CD4-positive, alpha-beta T cell treated with Interleukin-6 at 100 ng/mL for 8 hours (primary cell): ENCODE results near the gene CPNE7.

ENCODE experiments used
- DNase-seq: peaks from one replicate; pipeline ENCODE4 v3.0.0-alpha.2; 2020; ENCODE audit warnings: mixed read lengths, low spot score

Gene CPNE7

DNA sequence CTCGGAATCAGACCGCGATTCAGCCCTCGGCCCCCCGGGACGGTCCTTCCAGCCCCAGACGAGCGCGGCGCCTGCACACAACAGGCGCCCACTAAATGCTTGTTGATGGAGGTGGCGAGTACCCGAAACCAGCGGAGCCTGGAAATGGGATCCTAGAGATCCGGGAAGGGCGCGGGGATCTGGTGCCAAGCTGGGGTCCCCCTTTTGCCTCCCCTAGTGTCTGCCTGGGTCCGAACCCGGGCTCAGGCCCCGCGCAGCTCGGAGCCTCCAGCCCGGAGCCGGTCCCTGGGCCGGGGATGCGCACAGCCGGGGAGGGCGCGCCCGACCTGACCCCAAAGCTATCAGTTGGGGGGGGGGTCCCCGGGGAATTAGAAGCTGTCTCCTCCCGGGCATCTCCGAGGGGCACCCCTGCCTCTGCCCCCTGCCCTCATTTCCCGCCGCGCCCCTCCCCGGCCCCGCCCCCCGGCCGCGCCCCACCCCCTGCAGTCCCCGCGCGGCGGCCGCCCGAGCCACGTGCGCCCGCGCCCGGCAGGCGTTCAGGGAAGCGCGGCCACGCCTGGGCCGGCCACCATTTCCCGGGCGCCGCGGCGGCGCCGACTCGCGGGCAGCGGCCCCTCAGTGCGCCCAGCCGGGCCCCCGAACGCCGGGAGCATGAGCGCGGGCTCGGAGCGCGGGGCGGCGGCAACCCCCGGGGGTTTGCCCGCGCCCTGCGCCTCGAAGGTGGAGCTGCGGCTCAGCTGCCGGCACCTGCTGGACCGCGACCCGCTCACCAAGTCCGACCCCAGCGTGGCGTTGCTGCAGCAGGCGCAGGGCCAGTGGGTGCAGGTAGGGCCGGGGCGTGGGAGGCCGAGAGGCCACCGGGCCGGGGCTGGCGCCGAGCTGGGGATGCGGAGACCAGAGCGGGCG is at the start of gene CPNE7:
CPNE7 (plus strand) TSS at position 512 of the 906 bp plus-strand sequence; CDS start at position 652, 140 bp downstream.
- no peak for DNase-seq

DNA sequence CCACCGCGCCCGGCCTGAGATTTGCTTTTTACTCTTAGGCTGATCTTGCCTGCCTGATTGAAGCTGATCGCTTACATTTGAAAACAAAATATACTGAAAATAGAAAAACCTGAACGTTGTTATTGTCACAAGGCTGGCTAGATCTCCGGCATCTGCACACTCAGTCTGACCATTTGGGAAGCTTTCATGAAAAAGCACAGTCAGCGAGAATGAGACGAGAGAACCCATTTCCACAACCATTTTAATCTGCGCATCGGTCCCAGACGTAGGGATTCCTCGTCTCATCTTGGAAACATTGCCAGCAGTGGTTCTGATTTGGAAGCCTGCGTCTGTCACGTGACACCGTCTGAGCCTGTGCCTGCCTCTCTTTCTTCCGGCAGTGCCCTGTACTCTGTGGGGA is 46.5 kb upstream of the CPNE7 start:
- DNase-seq, result no peak

DNA sequence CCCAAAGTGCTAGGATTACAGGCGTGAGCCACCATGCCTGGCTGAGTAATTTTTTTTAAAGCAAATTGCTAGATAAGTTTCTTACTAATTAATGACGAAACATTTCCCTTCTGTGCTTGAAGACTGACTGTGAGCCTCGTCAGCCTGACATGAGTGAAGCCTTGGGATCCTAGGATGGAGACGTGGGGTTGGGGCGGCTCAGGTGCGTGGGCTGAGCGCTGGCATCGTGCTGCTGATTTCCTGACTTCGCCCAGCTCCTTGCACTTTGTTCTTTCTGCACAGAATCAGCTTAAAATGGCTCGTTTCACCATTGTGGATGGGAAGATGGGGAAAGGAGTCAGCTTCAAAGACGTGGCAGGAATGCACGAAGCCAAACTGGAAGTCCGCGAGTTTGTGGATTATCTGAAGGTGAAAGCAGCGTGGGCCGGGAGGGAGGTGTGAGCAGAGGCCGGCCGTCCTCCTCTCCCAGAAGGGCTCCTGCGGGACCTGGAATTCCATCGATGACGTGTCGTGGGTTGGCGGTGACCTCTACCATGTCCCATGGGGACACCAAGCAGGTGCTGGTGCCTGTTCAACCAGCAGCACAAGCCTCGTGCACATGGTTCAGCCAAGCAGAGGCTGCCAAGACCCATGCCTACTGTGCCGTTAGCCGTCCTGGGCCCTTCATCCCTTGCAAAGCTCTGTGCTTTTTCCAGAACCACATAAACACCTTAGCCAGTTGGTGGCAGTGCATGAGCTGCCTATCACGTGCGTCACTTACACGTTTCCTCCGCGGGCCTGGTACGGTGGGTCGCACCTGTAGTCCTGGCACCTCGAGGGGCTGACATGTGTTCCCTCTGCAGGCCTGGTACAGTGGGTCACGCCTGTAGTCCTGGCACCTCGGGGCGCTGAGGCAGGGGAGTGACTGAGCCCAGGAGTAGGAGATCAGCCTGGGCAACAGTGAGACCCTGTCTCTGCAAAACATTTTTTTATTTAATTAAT is 44.9 kb upstream of the CPNE7 start:
- no peak for DNase-seq

DNA sequence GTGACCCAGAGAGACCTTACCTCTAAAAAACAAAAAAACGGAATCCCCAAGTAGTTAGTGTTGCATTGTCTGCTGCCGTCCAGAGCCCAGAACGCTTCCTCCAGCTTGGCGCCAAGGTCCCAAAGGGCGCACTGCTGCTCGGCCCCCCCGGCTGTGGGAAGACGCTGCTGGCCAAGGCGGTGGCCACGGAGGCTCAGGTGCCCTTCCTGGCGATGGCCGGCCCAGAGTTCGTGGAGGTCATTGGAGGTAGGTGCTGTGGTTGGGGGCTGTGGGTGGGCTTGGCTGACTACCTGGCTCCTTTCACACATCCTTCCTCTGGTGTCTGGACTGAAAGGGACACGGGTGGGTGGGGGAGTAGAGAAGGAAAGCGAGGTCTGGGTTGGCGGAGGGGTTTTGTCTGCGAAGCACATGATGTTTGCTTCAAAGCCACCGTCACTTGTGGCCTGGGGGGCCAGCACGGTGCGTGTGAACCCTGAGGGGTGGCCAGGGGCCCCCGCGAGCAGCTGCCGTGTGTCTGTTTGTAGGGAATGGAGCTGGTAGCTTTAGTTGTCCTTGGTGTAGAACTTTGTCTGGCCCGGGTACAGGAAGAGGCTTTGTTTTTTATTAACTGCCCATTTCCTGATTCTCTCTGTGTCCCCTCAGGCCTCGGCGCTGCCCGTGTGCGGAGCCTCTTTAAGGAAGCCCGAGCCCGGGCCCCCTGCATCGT is 43.6 kb upstream of the CPNE7 start:
- DNase-seq, result no peak

DNA sequence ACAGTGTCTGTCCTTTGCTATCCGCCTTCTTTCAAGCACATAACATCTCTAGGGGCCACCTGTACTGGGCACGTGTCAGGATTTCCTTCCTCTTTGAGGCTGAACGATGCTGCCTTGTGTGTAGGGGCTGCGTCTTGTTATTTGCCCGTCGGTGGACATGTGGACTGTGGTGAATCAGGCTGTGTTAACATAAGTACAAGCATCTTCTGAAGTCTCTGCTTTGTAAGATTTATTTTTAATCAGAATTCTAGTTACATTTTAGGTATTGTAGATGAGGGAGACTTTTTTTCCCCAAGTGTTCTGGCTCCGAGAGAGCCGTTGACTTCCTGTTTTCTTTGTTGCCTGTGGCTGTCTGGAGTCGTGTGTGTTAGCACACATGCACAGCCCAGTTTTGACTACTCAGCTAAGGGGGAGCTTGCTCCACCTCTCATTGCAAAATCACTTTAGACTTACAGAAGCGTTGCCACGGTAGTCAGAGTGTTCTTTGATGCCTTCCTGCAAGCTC is 41.3 kb upstream of the CPNE7 start:
- DNase-seq, result peak; percentile 65

DNA sequence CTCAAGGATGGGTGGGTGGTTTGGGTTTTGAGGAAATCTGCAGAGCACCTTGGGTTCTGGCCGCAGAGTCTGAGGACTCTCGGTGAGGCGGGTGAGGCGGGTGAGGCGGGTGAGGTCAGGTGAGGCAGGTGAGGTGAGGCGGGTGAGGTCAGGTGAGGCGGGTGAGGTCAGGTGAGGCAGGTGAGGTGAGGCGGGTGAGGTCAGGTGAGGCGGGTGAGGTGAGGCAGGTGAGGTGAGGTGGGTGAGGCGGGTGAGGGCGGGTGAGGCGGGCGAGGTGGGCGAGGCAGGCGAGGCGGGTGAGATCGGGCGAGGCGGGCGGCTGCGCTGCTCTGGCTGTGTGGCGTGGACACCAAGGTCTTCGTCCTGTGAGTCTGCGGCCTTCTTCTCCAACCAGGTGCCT is 39.2 kb upstream of the CPNE7 start:
- no peak for DNase-seq

DNA sequence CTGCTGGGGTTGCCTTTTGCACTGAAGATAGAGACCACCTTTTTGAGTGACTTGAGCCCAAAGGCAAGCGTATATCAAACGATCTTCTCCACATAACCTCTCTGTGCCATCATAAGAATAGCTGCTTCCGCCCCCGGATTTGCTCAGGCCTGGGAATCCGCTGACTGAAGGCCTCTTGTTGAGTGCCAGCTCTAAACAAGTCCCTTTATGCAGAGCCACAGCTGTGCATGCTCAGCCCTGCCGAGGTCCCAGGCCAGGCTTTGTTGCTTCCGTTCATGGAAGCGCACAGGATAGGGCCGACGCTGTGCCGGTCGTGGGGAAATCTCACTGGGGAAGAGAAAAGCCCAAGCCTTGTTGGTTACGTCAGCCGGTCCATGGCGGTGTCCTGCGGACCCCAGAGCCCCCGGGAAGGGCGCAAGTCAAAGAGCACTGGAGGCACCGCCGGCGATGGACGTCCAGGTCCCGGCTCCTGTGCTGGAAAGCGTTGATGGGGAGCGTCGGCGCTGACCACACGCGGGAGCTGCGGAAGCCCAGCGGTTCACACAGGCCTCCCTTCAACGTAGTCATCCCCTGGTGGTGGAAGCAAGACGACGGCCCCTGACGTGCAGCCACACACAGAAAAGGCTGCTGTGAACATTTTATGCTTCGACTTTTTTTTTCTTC is 38.5 kb upstream of the CPNE7 start:
- no peak for DNase-seq

DNA sequence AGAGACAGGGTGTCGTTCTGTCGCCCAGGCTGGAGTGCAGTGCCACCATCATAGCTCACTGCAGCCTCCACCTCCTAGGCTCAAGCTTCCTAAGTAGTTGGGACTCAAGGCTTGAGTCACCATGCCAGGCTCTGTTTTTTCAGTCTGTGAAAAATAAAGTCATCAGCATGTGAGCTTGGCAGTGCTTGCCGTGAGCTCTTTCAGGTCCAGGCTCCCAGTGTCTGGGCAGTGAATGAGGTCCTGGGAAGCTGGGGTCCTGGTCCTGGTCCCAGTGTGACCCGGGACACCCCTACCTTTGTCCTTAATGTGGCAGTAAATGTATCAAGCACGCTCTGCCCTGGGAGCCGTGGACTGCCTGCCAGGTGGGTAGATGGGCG is 38.0 kb upstream of the CPNE7 start:
- no peak for DNase-seq

DNA sequence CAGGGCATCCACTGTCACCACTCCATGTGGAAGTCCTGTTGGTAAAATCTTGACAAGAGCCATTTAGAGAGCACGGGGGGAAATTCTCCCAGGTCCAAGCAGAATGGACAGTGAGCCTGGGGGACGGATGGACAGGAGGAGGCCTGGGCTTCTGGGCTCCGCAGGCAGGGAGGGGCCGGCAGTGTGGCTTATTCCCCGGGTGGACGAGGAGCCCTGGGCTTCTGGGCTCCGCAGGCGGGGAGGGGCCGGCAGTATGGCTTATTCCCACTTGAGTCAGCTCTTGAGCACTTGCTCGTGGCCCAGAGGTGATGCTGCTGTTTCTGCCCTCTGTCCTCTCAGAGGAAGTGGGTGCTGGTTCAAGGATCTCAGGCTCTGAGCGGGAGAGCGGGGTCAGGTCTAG is 37.3 kb upstream of the CPNE7 start:
- no peak for DNase-seq

DNA sequence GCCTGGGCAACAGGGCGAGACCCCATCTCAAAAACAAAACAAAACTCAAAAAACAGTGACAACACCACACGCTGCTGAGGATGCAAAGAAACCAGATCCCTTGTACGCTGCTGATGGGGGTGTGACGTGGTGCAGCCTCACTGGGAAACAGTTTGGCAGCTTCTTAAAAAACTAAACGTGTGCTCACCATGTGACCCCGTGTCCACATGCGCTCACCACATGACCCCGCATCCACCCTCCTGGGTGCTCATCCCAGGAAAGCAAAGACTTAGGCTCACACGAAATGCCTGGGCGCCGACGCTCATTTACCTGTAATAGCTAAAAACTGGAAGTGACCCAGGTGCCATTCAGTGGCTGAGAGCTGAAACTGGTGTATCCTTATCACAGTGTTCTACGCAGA is 35.0 kb upstream of the CPNE7 start:
- DNase-seq, result no peak

DNA sequence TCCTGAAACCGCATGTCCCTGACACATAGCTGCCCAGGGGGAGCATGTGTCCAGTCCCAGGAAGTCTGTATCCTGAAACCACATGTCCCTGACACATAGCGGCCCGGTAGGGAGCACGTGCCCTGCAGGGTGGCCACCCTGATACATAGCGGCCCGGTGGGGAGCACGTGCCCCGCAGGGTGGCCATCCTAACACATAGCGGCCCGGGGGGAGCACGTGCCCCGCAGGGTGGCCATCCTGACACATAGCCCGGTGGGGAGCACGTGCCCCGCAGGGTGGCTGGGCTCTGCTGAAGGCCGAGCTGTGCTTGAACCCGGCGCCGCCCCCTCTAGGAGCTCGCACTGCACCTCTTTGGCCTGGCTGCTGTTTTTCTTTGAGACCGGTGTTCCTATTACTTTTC is 33.8 kb upstream of the CPNE7 start:
- no peak for DNase-seq

DNA sequence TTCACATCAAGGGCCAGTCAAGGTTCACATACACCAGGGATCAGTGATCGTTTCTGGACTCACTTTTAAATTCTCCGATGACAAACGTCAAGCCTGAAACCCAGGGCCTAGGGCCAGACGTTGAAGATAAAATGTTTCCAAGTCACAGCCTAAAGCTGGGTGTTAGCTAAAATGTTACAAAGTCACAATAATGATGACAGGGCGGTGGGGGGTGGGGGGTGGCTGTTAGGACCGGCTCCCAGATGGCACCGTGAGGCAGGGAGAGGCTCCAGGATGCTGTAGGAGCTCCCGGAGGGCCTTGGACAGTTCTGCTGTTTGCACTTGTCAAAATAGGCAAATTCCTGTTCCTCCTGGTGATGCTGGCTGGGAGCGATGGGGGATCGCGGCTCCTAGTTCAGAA is 31.4 kb upstream of the CPNE7 start:
- no peak for DNase-seq

DNA sequence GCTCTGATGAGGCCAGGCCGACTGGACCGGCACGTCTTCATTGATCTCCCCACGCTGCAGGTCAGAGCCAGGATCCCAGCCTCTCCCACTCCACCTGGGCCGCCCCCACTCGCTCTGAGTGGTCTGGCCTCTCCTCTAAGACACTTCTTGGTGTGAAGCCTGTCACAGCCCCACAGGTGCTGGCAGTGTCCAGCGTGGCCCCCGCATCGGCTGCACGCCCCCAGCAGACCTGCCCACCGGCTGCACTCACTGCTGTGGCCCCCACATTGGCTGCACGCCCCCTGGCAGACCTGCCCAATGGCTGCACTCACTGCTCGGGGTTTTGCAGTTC is 30.9 kb upstream of the CPNE7 start:
- DNase-seq, result no peak

DNA sequence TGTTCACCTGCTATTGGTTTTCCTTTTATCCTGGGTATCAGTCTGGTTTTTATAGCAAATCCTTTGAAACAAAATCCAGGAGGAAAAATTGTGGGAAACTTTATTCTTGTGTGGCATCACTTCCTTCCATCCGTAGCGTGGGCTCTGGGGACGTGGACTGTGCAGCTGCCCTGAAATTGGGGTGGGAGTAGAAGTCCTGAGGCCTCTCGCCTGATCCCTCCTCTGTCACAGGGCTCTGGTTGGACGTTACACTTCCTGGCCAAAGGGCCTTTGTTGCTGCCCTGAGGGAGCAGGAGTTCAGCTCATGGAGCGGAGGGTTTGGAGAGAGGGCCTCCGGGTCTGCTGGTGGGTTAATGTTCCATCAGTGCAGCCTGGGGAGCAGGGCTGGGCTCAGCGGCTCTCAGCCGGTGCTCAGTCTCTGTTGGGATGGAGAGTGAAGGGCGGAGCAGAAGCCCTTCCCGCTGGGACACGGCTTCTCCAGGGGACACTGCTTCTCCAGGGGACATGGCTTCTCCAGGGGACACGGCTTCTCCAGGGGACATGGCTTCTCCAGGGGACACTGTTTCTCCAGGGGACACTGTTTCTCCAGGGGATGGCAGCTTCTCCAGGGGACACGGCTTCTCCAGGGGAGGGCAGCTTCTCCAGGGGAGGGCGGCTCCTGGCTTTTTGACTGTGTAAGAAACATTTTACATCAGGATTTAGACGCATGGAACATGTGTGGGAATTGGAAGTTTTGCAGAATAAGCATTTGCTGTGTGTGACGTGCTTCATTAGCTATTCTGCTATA is 30.3 kb upstream of the CPNE7 start:
- DNase-seq, result no peak

DNA sequence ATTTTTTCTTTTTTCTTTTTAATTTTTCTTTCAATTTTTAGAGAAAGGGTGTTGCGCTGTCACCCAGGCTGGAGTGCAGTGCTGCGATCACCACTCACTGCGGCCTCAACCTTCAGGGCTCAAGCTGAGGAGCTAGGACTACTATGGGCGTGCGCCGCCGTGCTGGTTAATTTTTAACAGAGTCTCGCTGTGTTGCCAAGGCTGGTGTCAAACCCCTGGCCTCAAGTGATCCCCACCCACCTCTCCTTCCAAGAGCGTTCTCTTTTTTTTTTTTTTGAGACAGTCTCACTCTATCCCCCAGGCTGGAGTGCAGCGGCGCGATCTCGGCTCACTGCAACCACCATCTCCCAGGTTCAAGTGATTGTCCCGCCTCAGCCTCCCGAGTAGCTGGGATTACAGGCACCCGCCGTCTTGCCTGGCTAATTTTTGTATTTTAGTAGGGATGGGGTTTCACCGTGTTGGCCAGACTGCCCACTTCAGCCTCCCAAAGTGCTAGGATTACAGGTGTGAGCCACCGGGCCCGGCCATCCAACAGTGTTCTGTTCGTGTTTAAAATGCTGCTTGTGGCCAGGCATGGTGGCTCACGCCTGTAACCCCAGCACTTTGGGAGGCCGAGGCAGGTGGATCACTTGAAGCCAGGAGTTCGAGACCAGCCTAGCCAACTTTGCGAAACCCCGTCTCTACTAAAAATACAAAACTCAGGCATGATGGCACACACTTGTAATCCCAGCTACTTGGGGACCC is 29.6 kb upstream of the CPNE7 start:
- DNase-seq, result no peak

DNA sequence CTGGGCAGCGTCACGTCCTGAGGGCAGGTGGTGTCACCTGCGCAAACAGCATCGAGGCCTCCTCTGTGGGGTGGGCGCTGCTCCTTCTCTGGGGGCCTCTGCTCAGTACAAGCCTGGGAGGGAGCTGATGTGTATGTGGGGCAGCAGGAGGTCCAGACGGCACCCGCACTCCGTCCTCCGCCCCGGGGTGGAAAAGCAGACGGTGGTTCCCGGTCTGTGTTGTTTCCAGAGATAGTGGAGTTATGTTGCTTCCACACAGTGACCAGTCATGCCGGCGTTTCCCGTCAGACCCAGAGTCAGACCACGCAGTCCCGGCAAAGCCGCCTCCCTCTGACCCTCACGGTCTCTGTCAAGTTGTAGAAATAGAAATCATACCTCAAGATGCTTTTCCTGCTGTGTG is 28.8 kb upstream of the CPNE7 start:
- DNase-seq, result no peak

DNA sequence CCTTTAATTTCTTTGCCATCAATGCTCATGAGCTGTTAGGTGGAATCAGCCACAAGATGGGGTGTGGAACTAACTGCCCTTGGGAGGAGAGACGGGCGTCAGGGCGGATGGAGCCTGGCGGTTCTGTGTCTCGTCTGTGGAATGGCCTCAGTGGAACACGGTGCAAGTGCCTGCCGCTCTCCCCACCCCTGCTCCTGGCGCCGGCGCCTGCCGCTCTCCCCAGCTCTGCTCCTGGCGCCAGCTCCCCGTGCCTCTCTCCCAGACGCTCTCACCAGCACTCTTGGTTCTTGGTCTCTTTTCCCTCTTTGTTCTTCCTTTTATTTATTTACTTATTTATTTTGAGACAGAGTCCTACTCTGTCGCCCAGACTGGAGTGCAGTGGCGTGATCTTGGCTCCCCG is 28.3 kb upstream of the CPNE7 start:
- no peak for DNase-seq

DNA sequence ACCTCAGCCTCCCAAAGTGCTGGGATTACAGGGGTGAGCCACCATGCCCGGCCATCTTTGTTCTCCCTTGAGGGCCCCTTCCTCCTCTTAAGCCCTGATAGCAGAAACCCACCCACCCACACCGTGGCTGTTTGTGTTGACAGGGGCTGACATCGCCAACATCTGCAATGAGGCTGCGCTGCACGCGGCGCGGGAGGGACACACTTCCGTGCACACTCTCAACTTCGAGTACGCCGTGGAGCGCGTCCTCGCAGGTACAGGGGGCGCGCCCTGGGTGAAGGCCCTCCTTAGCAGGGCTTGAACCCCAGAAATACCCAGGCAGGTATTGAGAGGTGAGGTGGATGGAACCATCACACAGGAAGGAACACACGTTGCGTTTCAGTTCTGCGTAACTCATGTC is 27.7 kb upstream of the CPNE7 start:
- DNase-seq, result no peak

DNA sequence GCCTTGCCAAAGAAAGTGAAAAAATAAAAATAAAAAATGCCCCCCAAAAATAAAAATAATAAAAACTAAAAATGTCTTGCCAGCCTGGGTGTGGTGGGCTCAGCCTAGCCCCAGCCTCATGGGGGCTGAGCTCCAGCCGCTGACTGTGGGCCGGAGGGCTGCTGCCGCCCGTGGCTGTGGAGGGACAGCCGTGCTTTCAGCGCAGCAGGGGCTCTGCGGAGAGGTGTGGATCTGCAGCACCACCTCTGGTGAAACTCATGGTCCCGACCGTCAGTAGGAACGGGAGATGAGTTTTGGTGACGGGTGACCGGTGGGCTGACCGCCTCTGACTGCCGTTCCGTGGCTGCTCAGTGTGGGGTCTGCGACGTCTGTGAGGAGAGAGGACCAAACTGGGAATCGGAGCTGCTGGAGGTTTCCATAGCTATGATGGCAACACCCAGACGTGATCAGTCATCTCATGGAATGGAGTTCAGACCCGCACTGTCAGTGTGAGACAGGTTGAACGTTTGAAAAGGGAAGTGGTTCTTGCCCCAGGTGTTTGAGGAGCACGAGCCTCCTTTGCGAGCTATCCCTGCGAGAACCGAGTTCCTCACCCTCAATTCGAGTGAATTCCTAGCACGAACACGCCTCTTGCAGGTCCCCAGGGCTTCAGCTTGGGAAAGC is 27.1 kb upstream of the CPNE7 start:
- DNase-seq, result no peak
